ENCODE measurements around the gene SUSD3.

SUSD3 gene

DNA sequence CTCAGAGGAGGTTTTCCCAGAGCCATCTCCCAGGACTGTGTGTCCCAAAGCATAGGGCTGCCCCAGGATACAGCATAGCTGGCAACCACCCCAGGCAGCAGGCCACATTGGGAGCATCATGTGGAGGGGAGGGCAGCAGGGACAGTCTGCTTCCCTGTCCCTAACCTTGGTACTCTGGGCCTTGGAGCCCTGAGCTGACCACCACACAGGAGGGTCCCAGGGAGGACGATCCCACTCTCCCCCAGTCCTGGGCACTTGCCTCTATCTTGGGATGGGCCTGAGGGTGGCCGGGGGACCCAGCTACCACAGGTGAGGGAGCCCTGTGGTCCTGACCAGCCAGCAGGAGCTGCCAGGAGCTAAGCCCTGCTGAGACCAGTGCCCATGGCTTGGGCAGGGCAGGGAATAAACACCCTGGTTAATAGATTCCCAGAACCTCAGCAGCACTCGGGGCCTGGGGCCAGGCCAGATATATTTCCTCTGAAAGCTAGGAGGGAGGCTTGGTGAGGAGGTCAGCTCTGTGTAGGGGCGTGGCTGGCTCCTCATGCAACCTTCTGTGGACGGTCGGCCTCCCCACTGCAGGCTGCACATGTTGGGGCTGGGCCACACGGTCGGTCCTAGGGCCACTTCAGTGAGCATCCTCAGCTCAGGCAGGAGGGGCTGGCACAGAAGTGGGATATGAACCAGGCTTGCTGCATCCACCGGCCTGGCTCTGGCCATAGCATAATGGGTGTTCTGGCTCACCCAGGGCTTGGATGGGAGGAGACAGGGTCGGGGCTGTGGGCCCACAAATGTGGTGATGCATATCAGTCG lies 71.4 kb downstream of the SUSD3 start:
- Histone ChIP-seq H3K4me1 (peaks cover 46% of the 10 kb centered on the region), H2AFZ (no peak overlapping the region), H3K9ac (no peak overlapping the region), H3K4me2 (ENCODE audit: low read length) (peak overlapping the region; percentile 93), H3K27ac (peak overlapping the region; percentile 44), H3K4me3 (ENCODE audit: low read depth, low read length) (no peak overlapping the region), H3K27me3 (ENCODE audit: control insufficient read depth, insufficient read depth, low read length) (no peaks in the 10 kb centered on the region), H3K36me3 (ENCODE audit: control insufficient read depth, insufficient read depth, low read length) (no peaks in the 10 kb centered on the region), H3K9me3 (ENCODE audit: control insufficient read depth, low read length) (no peaks in the 10 kb centered on the region), H3K79me2 (peaks cover 43% of the 10 kb centered on the region)
- TF ChIP-seq, protein P1, sequence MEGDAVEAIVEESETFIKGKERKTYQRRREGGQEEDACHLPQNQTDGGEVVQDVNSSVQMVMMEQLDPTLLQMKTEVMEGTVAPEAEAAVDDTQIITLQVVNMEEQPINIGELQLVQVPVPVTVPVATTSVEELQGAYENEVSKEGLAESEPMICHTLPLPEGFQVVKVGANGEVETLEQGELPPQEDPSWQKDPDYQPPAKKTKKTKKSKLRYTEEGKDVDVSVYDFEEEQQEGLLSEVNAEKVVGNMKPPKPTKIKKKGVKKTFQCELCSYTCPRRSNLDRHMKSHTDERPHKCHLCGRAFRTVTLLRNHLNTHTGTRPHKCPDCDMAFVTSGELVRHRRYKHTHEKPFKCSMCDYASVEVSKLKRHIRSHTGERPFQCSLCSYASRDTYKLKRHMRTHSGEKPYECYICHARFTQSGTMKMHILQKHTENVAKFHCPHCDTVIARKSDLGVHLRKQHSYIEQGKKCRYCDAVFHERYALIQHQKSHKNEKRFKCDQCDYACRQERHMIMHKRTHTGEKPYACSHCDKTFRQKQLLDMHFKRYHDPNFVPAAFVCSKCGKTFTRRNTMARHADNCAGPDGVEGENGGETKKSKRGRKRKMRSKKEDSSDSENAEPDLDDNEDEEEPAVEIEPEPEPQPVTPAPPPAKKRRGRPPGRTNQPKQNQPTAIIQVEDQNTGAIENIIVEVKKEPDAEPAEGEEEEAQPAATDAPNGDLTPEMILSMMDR (IDR thresholded peaks at IDR 0.05): no peak

DNA sequence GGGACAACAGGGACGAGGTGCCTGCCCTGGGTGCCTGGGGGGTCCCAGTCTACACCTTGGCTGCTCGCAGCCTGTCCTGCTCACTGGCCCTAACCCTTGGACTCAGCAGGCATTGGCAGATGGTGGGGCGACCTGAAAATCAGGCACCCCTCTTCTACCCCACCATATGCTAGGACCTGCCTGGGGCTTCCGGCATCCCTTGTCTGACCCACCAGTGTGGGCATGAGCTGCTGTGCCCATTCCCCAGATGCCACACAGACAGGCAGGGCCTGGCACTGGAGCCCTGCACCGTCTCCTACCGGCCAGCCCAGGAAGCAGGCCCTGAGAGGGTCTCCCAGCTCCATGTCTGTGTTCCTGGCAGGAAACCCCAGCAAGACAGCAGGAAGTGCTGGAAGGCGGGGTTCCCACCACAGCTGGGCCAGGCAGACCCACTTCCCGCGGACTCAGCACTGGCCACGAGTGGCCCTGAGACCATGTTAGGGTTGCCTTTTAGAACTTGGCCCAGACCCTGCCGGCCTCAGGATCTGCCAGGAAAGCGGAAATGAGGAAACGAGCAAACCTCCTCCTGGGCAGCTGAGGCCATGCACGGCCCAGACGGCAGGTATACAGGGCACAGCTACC lies 72.5 kb downstream of the SUSD3 start:
- TF ChIP-seq, protein P1 (IDR thresholded peaks at IDR 0.05): no peak
- H3K4me1 ChIP-seq: peaks cover 46% of the 10 kb centered on the region

DNA sequence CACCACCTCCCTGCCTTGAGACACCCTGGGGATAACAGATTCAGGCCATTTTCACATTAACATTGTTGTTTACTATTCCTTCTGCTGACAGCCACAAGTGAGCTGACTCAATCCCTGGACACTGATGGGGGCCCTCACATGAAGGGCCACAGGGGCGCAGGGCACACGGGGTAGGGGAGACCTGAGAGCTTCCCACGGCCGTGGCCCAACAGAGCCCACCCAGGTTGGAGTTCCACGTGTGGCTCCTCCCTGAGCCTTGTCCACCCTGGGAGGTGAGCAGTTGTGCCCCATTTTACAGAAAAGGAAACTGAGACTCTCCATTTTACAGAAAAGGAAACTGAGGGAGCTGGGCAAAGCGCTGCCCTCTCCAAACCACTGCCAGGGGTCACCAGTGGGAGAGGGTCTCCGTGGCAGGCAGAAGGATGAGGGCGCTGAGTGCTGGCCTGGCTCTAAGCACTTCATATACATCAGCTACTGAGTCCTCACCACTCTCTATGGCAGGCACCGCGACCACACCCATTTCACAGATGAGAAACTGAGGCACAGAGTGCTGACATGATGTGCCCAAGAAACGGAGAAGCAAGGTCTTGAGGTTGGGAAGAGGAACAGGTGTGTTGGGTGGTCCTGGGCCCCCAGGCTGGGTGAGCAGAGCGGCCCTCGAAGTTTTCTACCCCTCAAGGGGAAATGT lies 73.2 kb downstream of the SUSD3 start:
- Histone ChIP-seq H3K36me3 (ENCODE audit: control insufficient read depth, insufficient read depth, low read length) (no peaks in the 10 kb centered on the region), H3K4me2 (ENCODE audit: low read length) (peak overlapping the region; percentile 93), H3K79me2 (peaks cover 36% of the 10 kb centered on the region), H3K4me1 (peaks cover 41% of the 10 kb centered on the region), H3K9ac (no peak overlapping the region), H3K27ac (peak overlapping the region; percentile 98), H3K4me3 (ENCODE audit: low read depth, low read length) (peak overlapping the region; percentile 94), H3K27me3 (ENCODE audit: control insufficient read depth, insufficient read depth, low read length) (no peaks in the 10 kb centered on the region), H2AFZ (no peak overlapping the region), H3K9me3 (ENCODE audit: control insufficient read depth, low read length) (no peaks in the 10 kb centered on the region)
- TF ChIP-seq, protein P1 (IDR thresholded peaks at IDR 0.05): no peak

More for the DNA sequence above, 72.5 kb downstream of the SUSD3 start:
- Histone ChIP-seq H3K27ac (peak overlapping the region; percentile 59), H3K4me2 (ENCODE audit: low read length) (peak overlapping the region; percentile 93), H3K9ac (no peak overlapping the region), H3K79me2 (peaks cover 39% of the 10 kb centered on the region), H3K9me3 (ENCODE audit: control insufficient read depth, low read length) (no peaks in the 10 kb centered on the region), H3K36me3 (ENCODE audit: control insufficient read depth, insufficient read depth, low read length) (no peaks in the 10 kb centered on the region), H2AFZ (no peak overlapping the region), H3K27me3 (ENCODE audit: control insufficient read depth, insufficient read depth, low read length) (no peaks in the 10 kb centered on the region), H3K4me3 (ENCODE audit: low read depth, low read length) (peak overlapping the region; percentile 23)

DNA sequence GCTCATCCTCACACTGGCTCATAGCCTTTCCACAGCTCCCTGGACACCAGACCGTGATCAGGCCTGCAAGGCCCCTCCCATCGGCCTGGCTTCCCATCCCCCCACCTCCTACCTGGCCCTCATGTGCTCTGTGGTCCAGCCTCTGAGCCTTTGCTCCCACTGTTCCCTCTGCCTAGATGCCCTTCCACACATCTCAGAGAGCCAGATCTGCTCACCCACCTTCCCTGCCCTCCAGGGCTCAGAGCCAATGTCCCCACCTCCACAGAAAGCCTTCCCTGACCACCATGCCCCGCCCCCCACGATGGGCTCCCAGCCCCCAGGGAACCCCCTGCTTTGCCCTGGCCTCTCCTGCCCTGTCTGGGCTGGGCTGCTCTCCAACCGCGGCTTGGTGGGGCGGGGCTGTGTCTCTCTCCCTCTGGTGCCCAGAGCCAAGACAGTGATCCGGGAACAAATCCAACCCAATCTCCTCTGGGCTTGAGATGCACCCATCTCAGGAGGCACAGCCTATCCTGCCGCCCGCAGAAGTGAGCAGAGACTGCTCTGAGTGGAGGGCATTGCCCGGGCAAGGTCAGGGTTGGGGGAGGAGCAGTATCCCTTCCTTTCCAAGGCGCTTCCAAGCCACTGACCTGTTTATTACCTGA lies 73.9 kb downstream of the SUSD3 start:
- H3K27ac ChIP-seq: peak overlapping the region; percentile 98
- no peaks in the 10 kb centered on the region for H3K36me3 ChIP-seq (ENCODE audit: control insufficient read depth, insufficient read depth, low read length)
- no peaks in the 10 kb centered on the region for H3K9me3 ChIP-seq (ENCODE audit: control insufficient read depth, low read length)
- H2AFZ ChIP-seq: no peak overlapping the region
- peaks cover 34% of the 10 kb centered on the region for H3K79me2 ChIP-seq
- peaks cover 36% of the 10 kb centered on the region for H3K4me1 ChIP-seq
- H3K4me2 ChIP-seq (ENCODE audit: low read length): peak overlapping the region; percentile 93
- H3K4me3 ChIP-seq (ENCODE audit: low read depth, low read length): peak overlapping the region; percentile 94
- TF ChIP-seq, protein P1 (IDR thresholded peaks at IDR 0.05): no peak
- H3K27me3 ChIP-seq (ENCODE audit: control insufficient read depth, insufficient read depth, low read length): no peaks in the 10 kb centered on the region
- no peak overlapping the region for H3K9ac ChIP-seq
